SU-DHL-6 (cell line): Measurements from ENCODE around the gene CLIC5.

ENCODE experiments used
- H2AFZ ChIP-seq: fragments of 200-600 bp; sonication (generic); 2 replicates; pipeline ENCODE4 v1.6.1; 2014; ENCODE audit warnings: low read depth, mild to moderate bottlenecking, moderate library complexity, mixed read lengths, antibody characterized with exemption, low read length; ENCODE audit not compliant: severe bottlenecking
- H3F3A ChIP-seq: fragments of 200-600 bp; shearing (Covaris generic); 2 replicates; pipeline ENCODE4 v1.6.0; 2016; ENCODE audit warnings: antibody characterized with exemption, mild to moderate bottlenecking; ENCODE audit not compliant: insufficient read depth
- H3K27ac ChIP-seq: fragments of 200-600 bp; sonication (generic); 2 replicates; pipeline ENCODE4 v1.5.1; 2016; ENCODE audit warnings: low read depth, mild to moderate bottlenecking, low read length, moderate library complexity, mixed read lengths
- H3K27me3 ChIP-seq: fragments of 200-600 bp; sonication (generic), shearing (Covaris generic); 2 replicates; pipeline ENCODE4 v1.6.0; 2014; ENCODE audit warnings: mild to moderate bottlenecking, low read length
- H3K36me3 ChIP-seq: fragments of 200-600 bp; sonication (generic); 2 replicates; pipeline ENCODE4 v1.6.1; 2014; ENCODE audit warnings: mild to moderate bottlenecking, low read length, mixed read lengths
- H3K4me2 ChIP-seq: fragments of 300-600, 200-600 bp; shearing (Covaris generic), sonication (generic); 2 replicates; pipeline ENCODE4 v1.6.0; 2014; ENCODE audit warnings: low read length, low read depth, mild to moderate bottlenecking; ENCODE audit not compliant: poor library complexity, severe bottlenecking
- H3K4me3 ChIP-seq: fragments of 200-600 bp; sonication (generic); 2 replicates; pipeline ENCODE4 v1.5.1; 2014; ENCODE audit warnings: antibody characterized with exemption, low read length, mild to moderate bottlenecking, mixed read lengths; ENCODE audit not compliant: insufficient read depth, poor library complexity, severe bottlenecking
- H3K79me2 ChIP-seq: fragments of 200-600 bp; sonication (generic); 2 replicates; pipeline ENCODE4 v1.6.1; 2014; ENCODE audit warnings: mild to moderate bottlenecking, low read length, moderate library complexity; ENCODE audit not compliant: insufficient read depth
- H3K9ac ChIP-seq: fragments of 200-600 bp; sonication (generic); 2 replicates; pipeline ENCODE4 v1.7.0; 2014; ENCODE audit warnings: mild to moderate bottlenecking, low read length
- H3K9me2 ChIP-seq: fragments of 200-600 bp; sonication (generic); replicated peaks from 2 replicates; pipeline ENCODE4 v1.6.1; 2014; ENCODE audit warnings: low read length; ENCODE audit not compliant: insufficient read depth
- H3K9me3 ChIP-seq: fragments of 200-600 bp; sonication (generic); 2 replicates; pipeline ENCODE4 v1.6.1; 2014; ENCODE audit warnings: low read length, mixed read lengths; ENCODE audit not compliant: insufficient read depth
- H4K20me1 ChIP-seq: fragments of 200-600 bp; sonication (generic); 2 replicates; pipeline ENCODE4 v1.6.1; 2014; ENCODE audit warnings: low read depth, mild to moderate bottlenecking, antibody characterized with exemption, low read length, moderate library complexity, mixed read lengths
- EZH2phosphoT487 ChIP-seq: fragments of 200-600 bp; sonication (generic), shearing (Covaris generic); conservative IDR thresholded peaks from 2 replicates; pipeline ENCODE4 v1.6.1; 2018; ENCODE audit warnings: mild to moderate bottlenecking, antibody characterized with exemption, low read length, moderate library complexity, mixed read lengths
- TF ChIP-seq, protein P1 (sequence below): fragments of 200-600 bp; sonication (generic); IDR thresholded peaks from one replicate; pipeline ENCODE4 v1.5.1; 2017; ENCODE audit warnings: antibody characterized with exemption, mild to moderate bottlenecking, low read length, moderate library complexity; ENCODE audit not compliant: insufficient read depth, poor library complexity, severe bottlenecking

CLIC5 gene

DNA sequence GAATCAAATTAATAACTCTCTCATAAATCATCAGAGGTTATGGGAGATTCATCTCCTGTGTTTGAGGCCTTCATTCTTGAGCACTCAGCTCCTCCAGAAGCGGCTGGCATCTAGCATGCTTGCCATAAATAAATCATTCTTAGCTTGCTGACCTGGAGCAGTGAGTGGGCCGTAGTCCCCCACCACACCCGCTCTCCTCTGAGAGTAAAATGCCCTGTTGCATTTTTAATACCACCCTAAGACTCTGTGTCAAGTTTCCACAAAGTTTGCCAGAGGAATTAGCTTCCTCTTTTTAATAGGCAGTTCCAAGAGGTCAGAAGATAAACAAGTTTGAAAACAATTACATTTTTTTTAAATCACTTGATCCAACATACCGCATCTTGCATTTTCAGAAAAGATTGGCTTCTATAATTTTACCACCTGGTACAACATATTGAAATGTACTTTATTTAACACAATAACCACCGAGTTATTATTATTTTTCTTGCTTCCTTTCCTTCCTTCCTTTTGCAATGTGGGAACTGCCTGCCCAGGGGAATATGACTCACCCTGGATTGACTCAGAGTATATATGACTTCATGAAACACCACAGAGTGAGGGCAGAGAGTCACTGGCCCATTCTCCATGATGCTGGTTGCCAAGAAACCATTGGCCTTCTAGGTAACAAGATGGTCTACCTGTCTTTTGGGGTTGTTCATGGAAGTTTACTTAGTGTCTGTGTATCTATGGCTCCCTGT lies 29.4 kb upstream of the CLIC5 start:
- Histone ChIP-seq H4K20me1 (no peaks in the 10 kb centered on the region), H3K27ac (no peak overlapping the region), H3K4me3 (no peak overlapping the region), H3K9ac (no peak overlapping the region), H3K79me2 (no peaks in the 10 kb centered on the region), H3K9me2 (no peaks in the 10 kb centered on the region), H3F3A (no peaks in the 10 kb centered on the region), H3K4me2 (no peak overlapping the region), H3K36me3 (no peaks in the 10 kb centered on the region), H3K27me3 (no peaks in the 10 kb centered on the region), H3K9me3 (no peaks in the 10 kb centered on the region), H2AFZ (no peak overlapping the region)
- TF ChIP-seq, protein P1, sequence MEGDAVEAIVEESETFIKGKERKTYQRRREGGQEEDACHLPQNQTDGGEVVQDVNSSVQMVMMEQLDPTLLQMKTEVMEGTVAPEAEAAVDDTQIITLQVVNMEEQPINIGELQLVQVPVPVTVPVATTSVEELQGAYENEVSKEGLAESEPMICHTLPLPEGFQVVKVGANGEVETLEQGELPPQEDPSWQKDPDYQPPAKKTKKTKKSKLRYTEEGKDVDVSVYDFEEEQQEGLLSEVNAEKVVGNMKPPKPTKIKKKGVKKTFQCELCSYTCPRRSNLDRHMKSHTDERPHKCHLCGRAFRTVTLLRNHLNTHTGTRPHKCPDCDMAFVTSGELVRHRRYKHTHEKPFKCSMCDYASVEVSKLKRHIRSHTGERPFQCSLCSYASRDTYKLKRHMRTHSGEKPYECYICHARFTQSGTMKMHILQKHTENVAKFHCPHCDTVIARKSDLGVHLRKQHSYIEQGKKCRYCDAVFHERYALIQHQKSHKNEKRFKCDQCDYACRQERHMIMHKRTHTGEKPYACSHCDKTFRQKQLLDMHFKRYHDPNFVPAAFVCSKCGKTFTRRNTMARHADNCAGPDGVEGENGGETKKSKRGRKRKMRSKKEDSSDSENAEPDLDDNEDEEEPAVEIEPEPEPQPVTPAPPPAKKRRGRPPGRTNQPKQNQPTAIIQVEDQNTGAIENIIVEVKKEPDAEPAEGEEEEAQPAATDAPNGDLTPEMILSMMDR: no peak
- TF ChIP-seq EZH2phosphoT487: no peak

DNA sequence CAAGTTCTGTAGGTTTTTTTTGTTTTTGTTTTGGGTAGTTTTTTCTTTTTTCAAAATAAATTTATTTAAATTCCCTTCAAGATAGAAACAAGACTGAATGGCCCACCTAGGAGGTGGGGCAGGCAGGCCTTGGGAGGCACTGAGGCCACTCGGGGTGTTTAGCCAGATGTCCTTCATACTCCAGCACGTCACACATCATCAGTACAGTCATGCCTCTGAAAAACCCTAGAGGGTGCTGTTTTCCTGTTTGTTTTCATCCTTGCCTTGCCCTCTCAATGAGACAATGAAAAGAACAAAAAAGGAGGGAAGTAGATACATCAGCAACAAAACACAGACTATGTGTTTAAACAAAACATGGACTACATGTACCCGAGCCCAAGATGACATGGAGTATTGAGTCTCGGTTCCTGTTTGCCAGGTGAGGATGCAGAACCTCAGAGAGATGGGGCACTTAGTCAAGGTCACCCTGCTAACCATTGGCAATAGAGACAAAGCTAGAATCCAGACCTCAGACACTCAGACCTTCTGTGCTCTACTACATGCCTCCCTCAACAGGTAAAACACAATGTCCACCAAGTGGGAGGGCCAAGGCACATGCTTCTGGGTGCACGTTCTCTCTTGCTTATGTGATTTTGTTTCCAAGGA lies 26.8 kb upstream of the CLIC5 start:
- Histone ChIP-seq H3K4me2 (no peak overlapping the region), H3F3A (no peaks in the 10 kb centered on the region), H3K4me3 (no peak overlapping the region)

GRCh38 chr6:46040288-46040687 lies 24.6 kb upstream of the CLIC5 start:
- no peaks in the 10 kb centered on the region for H3K27me3 ChIP-seq
- no peaks in the 10 kb centered on the region for H3K36me3 ChIP-seq
- H3K9me2 ChIP-seq: no peaks in the 10 kb centered on the region
- H2AFZ ChIP-seq: no peak overlapping the region
- H3K9me3 ChIP-seq: no peaks in the 10 kb centered on the region
- H3K9ac ChIP-seq: no peak overlapping the region
- no peak overlapping the region for H3K4me2 ChIP-seq
- H3F3A ChIP-seq: no peaks in the 10 kb centered on the region
- no peaks in the 10 kb centered on the region for H4K20me1 ChIP-seq
- no peaks in the 10 kb centered on the region for H3K79me2 ChIP-seq
- TF ChIP-seq, protein P1: no peak
- TF ChIP-seq EZH2phosphoT487: no peak
- H3K27ac ChIP-seq: no peak overlapping the region
- no peak overlapping the region for H3K4me3 ChIP-seq

More for the DNA sequence above, 26.8 kb upstream of the CLIC5 start:
- no peaks in the 10 kb centered on the region for H3K79me2 ChIP-seq
- no peak overlapping the region for H3K9ac ChIP-seq
- H3K27ac ChIP-seq: no peak overlapping the region
- H3K9me2 ChIP-seq: no peaks in the 10 kb centered on the region
- no peaks in the 10 kb centered on the region for H3K9me3 ChIP-seq
- no peaks in the 10 kb centered on the region for H4K20me1 ChIP-seq
- H3K27me3 ChIP-seq: no peaks in the 10 kb centered on the region
- peak overlapping the region; percentile 43 for H2AFZ ChIP-seq
- no peak for TF ChIP-seq EZH2phosphoT487
- TF ChIP-seq, protein P1: peak; percentile 68
- H3K36me3 ChIP-seq: no peaks in the 10 kb centered on the region
